HG03108 (cell line): ENCODE data around the gene COL4A3.

Source experiments
- ATAC-seq: cut with Tn5 transposase; IDR thresholded peaks from one replicate; pipeline ENCODE4 v1.9.1; 2021; ENCODE audit warnings: moderate library complexity; ENCODE audit not compliant: unreplicated experiment

Gene COL4A3

GRCh38 chr2:227163998-227164762, at the start of gene COL4A3, which contains the start of gene COL4A4:
Gene COL4A3, plus strand, starts transcription at chr2:227164624. Its CDS starts 103 bp downstream, at chr2:227164727.
Gene COL4A4, minus strand, starts transcription at chr2:227164205. Its CDS starts 16,722 bp downstream, at chr2:227147483.
- ATAC-seq = peak; percentile 47

GRCh38 chr2:227115761-227116160, 48.7 kb upstream of the COL4A3 start:
- no peak for ATAC-seq

- peak; percentile 45 for ATAC-seq
Measured at GRCh38 chr2:227117027-227117426, 47.4 kb upstream of the COL4A3 start.

GRCh38 chr2:227117852-227118251, 46.6 kb upstream of the COL4A3 start:
- no peak for ATAC-seq

GRCh38 chr2:227118353-227118752, 46.1 kb upstream of the COL4A3 start:
- no peak for ATAC-seq

GRCh38 chr2:227123697-227124096, 40.7 kb upstream of the COL4A3 start:
- no peak for ATAC-seq

GRCh38 chr2:227124811-227125210, 39.6 kb upstream of the COL4A3 start:
- no peak for ATAC-seq

GRCh38 chr2:227125506-227125905, 38.9 kb upstream of the COL4A3 start:
- ATAC-seq = no peak

GRCh38 chr2:227127201-227127600, 37.2 kb upstream of the COL4A3 start:
- no peak for ATAC-seq

GRCh38 chr2:227130636-227131035, 33.8 kb upstream of the COL4A3 start:
- ATAC-seq = no peak

- ATAC-seq = no peak
Measured at GRCh38 chr2:227132986-227133385, 31.4 kb upstream of the COL4A3 start.

- no peak for ATAC-seq
Measured at GRCh38 chr2:227134591-227134990, 29.8 kb upstream of the COL4A3 start.

- no peak for ATAC-seq
Measured at GRCh38 chr2:227141301-227141700, 23.1 kb upstream of the COL4A3 start.

- ATAC-seq = no peak
Measured at GRCh38 chr2:227143895-227144294, 20.5 kb upstream of the COL4A3 start.

GRCh38 chr2:227146456-227146855, 18.0 kb upstream of the COL4A3 start:
- ATAC-seq = no peak

- ATAC-seq = no peak
Measured at GRCh38 chr2:227147023-227147422, 17.4 kb upstream of the COL4A3 start.

- no peak for ATAC-seq
Measured at GRCh38 chr2:227148106-227148505, 16.3 kb upstream of the COL4A3 start.

- no peak for ATAC-seq
Measured at GRCh38 chr2:227150222-227150936, 14.0 kb upstream of the COL4A3 start.

GRCh38 chr2:227152093-227152766, 12.2 kb upstream of the COL4A3 start:
- no peak for ATAC-seq

- ATAC-seq = no peak
Measured at GRCh38 chr2:227153307-227153706, 11.1 kb upstream of the COL4A3 start.

- ATAC-seq = no peak
Measured at GRCh38 chr2:227153758-227154486, 10.5 kb upstream of the COL4A3 start.
